Activated T-helper 9 cell treated with anti-CD3 and anti-CD28 coated beads, Interleukin-2, amount 50 U/mL, for 16 hours (primary cell): Measurements from ENCODE around the gene TMEFF2.

Experiments
- DNase-seq: peaks from one replicate; pipeline ENCODE4 v3.0.0-alpha.2; 2020; ENCODE audit warnings: low read depth

The TMEFF2 gene

GRCh38 chr2:191899410-191899809, 295.3 kb downstream of the TMEFF2 start:
- DNase-seq: no peak
